ENCODE measurements around the gene ABLIM1. TPM values are rescaled to one million over a fixed set of nuclear protein-coding genes. Genes with fewer than 3 reads are reported as not detected.

ABLIM1 gene
- total RNA-seq, 1 donor from 2014 or later, result 76.9 TPM

DNA sequence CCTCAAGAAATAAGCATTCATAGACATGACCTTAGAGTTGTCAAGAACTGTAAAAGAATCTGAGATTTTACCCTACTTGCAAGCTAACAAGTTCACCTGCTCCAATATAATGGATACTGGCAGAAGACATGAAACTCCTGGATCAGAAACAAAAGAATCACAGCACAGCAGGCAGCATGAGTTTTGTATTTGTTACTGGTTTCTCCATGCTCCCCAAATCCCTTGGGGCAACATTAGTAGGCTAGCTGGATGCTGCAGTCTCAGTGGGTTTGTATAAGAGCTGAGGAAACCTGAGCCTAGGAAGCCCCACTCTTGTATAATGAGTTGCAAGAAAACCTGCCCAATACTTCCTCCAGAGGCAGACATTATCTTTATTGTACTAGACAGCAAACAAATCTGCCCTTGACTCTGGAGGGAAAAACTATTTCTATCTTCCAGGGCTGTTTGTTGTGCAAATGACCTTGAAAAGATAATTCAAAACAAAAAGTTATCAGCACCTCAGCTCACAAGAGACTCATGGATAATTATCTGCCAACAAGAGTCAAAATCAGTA is 64.8 kb downstream of the ABLIM1 start:
- ChIA-PET CTCF (no interaction called here), POLR2A (no interaction called here)
- H3K9me3 Mint-ChIP-seq, result no peaks in the 10 kb centered on the region
- no peaks in the 10 kb centered on the region for H3K36me3 Mint-ChIP-seq (ENCODE audit: low read depth)
- TF ChIP-seq, protein P1, sequence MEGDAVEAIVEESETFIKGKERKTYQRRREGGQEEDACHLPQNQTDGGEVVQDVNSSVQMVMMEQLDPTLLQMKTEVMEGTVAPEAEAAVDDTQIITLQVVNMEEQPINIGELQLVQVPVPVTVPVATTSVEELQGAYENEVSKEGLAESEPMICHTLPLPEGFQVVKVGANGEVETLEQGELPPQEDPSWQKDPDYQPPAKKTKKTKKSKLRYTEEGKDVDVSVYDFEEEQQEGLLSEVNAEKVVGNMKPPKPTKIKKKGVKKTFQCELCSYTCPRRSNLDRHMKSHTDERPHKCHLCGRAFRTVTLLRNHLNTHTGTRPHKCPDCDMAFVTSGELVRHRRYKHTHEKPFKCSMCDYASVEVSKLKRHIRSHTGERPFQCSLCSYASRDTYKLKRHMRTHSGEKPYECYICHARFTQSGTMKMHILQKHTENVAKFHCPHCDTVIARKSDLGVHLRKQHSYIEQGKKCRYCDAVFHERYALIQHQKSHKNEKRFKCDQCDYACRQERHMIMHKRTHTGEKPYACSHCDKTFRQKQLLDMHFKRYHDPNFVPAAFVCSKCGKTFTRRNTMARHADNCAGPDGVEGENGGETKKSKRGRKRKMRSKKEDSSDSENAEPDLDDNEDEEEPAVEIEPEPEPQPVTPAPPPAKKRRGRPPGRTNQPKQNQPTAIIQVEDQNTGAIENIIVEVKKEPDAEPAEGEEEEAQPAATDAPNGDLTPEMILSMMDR (IDR thresholded peaks at IDR 0.05), result no peak
- ATAC-seq (ENCODE audit: low read depth) (no peak), DNase-seq (no peak)
- no peaks in the 10 kb centered on the region for H3K4me1 Mint-ChIP-seq
- H3K27me3 Mint-ChIP-seq, result peaks cover 10% of the 10 kb centered on the region
- no peak overlapping the region for H3K4me3 Mint-ChIP-seq
- intact Hi-C loops (cut with micrococcal nuclease), result no loop called here
- no peak overlapping the region for H3K27ac Mint-ChIP-seq

DNA sequence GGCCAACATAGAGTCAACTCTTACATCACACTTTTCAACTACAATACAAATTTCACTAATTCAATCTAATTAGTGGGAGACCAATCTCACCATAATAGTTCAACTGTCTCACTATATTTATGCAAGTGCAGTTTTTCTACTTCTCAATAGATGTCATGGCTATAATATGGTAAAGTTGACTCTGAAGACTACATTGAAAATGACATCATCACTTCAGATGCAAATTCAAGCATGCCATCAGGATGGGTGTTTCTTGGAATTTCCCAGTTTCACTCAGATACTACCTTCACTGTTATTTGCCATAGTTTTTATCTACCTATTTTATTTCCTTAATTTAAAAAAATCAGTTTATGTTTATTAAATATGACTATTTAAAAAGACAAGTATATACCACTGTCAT is 67.1 kb downstream of the ABLIM1 start:
- H3K36me3 Mint-ChIP-seq (ENCODE audit: low read depth), result no peaks in the 10 kb centered on the region
- ChIA-PET POLR2A (no interaction called here), CTCF (no interaction called here)
- TF ChIP-seq, protein P1 (IDR thresholded peaks at IDR 0.05), result no peak
- H3K27me3 Mint-ChIP-seq, result peaks cover 8% of the 10 kb centered on the region
- ATAC-seq (ENCODE audit: low read depth), result no peak
- H3K27ac Mint-ChIP-seq, result no peak overlapping the region
- no peak for DNase-seq
- intact Hi-C loops (cut with micrococcal nuclease), result no loop called here
- no peaks in the 10 kb centered on the region for H3K4me1 Mint-ChIP-seq
- no peak overlapping the region for H3K4me3 Mint-ChIP-seq
- H3K9me3 Mint-ChIP-seq, result no peaks in the 10 kb centered on the region

DNA sequence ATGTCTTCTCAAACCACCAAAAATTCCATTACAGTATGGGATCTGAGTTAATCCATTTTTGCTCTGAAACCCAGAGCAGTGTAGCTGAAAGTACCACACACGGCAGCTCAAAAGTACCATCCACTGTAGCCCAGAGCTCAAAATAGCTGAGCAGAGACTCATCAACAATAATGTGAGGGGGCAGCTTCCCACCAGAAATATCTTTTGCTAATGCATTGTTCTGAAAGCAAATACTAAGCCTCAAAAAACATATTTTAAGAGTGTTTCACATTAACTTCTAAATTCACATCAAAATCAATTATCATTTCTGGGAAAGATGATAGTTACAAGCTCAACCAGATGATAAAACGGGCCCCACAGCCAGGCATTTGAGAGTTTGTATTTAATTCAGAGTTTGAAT is 73.7 kb downstream of the ABLIM1 start:
- TF ChIP-seq, protein P1 (IDR thresholded peaks at IDR 0.05), result no peak
- POLR2A ChIA-PET, result no interaction called here
- peaks cover 7% of the 10 kb centered on the region for H3K27me3 Mint-ChIP-seq
- no peaks in the 10 kb centered on the region for H3K4me1 Mint-ChIP-seq
- H3K27ac Mint-ChIP-seq, result no peak overlapping the region
- H3K9me3 Mint-ChIP-seq, result no peaks in the 10 kb centered on the region
- H3K36me3 Mint-ChIP-seq (ENCODE audit: low read depth), result no peaks in the 10 kb centered on the region
- DNase-seq (no peak), ATAC-seq (ENCODE audit: low read depth) (no peak)
- H3K4me3 Mint-ChIP-seq, result no peak overlapping the region
- CTCF ChIA-PET, result no interaction called here
- intact Hi-C loops (cut with micrococcal nuclease), result no loop called here

DNA sequence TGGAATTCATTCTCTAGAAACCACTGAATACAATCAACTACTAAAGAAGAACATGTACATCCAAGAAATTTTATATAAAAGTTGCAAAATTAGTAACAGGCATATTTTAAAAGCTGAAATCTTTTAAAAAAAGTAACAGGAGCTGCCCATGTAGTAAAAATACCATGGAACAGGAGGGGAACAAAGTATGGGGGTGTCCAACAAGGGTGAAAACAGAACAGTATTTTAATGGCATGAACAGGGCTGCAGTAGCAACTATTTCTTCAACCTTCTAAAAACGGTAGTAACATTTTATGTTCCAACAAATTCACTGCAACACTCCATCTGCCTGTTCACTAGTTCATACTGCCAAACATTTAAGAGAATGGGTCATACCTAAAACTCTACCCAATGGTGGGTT is 77.0 kb downstream of the ABLIM1 start:
- ChIA-PET POLR2A (no interaction called here), CTCF (no interaction called here)
- H3K4me1 Mint-ChIP-seq, result no peaks in the 10 kb centered on the region
- no peak for ATAC-seq (ENCODE audit: low read depth)
- H3K27ac Mint-ChIP-seq, result no peak overlapping the region
- H3K27me3 Mint-ChIP-seq, result peaks cover 2% of the 10 kb centered on the region
- H3K9me3 Mint-ChIP-seq, result no peaks in the 10 kb centered on the region
- TF ChIP-seq, protein P1 (IDR thresholded peaks at IDR 0.05), result no peak
- no peak for DNase-seq
- intact Hi-C loops (cut with micrococcal nuclease), result no loop called here
- H3K4me3 Mint-ChIP-seq, result no peak overlapping the region
- H3K36me3 Mint-ChIP-seq (ENCODE audit: low read depth), result no peaks in the 10 kb centered on the region

DNA sequence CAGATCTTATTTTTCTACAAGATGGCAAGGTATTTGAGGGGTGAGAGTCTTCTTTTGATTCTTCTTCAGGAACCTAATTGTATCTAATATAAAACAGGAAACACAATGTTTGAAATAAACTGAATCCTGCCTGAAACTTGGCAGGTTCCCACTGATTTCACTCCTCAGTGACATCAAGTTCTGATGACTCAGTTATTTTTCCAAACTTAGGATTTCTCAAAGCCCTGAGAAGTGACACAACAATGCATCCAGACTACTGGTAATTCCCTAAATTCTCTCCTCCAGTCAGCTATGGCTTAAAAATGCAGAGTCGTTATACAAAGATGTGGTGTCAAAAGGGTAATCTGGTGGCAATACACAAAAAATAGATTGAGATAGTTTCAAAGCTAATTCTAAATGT is 80.9 kb downstream of the ABLIM1 start:
- ChIA-PET POLR2A (no interaction called here), CTCF (interaction anchor here (1.3 kb wide), 1 partner anchor 11 kb away, joined by 3 read pairs; no protein-coding TSS in a partner anchor)
- intact Hi-C loops (cut with micrococcal nuclease), result no loop called here
- Mint-ChIP-seq H3K27ac (no peak overlapping the region), H3K4me1 (no peaks in the 10 kb centered on the region), H3K9me3 (no peaks in the 10 kb centered on the region), H3K4me3 (no peak overlapping the region), H3K36me3 (ENCODE audit: low read depth) (no peaks in the 10 kb centered on the region), H3K27me3 (no peaks in the 10 kb centered on the region)
- ATAC-seq (ENCODE audit: low read depth) (no peak), DNase-seq (no peak)
- TF ChIP-seq, protein P1 (IDR thresholded peaks at IDR 0.05), result no peak
